Measurements from ENCODE around the gene SBK3. TPM values are rescaled to one million over a fixed set of nuclear protein-coding genes. Genes with fewer than 3 reads are reported as not detected.

The SBK3 gene
- total RNA-seq, 4 donors from 2014 or later = 0.22 to 1.0 TPM; not detected in 2

DNA sequence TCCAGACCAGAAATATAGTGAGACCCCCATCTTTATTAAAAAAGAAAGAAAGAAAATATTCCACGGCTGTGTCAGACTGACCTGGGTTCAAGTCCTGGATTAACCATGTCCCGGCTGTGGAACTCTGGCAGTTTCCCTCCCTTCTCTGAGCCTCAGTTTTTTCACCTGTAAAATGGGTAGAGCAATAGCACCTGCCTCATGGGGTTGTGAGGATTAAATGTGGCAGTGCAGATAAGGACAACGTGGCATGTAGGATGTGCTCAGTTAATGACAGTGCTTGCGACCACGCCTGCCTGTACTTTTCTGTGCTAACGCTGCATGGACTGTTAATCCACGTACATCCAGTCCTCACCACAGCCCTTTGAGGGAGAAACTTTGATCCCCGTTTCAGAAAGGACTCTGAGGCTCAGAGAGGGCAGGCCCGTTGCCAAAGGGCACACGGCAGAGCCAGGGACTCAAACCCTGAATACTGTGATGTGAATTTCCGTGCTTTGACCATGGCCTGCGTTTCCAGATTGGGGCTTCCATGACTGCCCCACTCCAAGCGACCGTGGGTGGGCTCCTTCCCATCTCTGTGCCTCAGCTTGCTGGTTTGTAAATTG, 24.6 kb downstream of the SBK3 start:
- WGBS, 2 donors = 63 to 70% methylated on average over 7 to 11 of the region's 14 CpGs
- no peak overlapping the region for H3K27ac ChIP-seq
- no peak for DNase-seq
- no peaks in the 10 kb centered on the region for H3K9me3 ChIP-seq
- H3K4me3 ChIP-seq = no peak overlapping the region
- H3K36me3 ChIP-seq = no peaks in the 10 kb centered on the region
- intact Hi-C loops (cut with DNase I) = no loop called here
- H3K4me1 ChIP-seq = peaks cover 0 to 26% (median 10%) of the 10 kb centered on the region in 3 donors
- no peak for TF ChIP-seq POLR2A (IDR thresholded peaks at IDR 0.05)
- TF ChIP-seq, protein P1, sequence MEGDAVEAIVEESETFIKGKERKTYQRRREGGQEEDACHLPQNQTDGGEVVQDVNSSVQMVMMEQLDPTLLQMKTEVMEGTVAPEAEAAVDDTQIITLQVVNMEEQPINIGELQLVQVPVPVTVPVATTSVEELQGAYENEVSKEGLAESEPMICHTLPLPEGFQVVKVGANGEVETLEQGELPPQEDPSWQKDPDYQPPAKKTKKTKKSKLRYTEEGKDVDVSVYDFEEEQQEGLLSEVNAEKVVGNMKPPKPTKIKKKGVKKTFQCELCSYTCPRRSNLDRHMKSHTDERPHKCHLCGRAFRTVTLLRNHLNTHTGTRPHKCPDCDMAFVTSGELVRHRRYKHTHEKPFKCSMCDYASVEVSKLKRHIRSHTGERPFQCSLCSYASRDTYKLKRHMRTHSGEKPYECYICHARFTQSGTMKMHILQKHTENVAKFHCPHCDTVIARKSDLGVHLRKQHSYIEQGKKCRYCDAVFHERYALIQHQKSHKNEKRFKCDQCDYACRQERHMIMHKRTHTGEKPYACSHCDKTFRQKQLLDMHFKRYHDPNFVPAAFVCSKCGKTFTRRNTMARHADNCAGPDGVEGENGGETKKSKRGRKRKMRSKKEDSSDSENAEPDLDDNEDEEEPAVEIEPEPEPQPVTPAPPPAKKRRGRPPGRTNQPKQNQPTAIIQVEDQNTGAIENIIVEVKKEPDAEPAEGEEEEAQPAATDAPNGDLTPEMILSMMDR (IDR thresholded peaks at IDR 0.05) = no peak
- peaks cover 0 to 26% (median 0%) of the 10 kb centered on the region in 4 donors for H3K27me3 ChIP-seq

DNA sequence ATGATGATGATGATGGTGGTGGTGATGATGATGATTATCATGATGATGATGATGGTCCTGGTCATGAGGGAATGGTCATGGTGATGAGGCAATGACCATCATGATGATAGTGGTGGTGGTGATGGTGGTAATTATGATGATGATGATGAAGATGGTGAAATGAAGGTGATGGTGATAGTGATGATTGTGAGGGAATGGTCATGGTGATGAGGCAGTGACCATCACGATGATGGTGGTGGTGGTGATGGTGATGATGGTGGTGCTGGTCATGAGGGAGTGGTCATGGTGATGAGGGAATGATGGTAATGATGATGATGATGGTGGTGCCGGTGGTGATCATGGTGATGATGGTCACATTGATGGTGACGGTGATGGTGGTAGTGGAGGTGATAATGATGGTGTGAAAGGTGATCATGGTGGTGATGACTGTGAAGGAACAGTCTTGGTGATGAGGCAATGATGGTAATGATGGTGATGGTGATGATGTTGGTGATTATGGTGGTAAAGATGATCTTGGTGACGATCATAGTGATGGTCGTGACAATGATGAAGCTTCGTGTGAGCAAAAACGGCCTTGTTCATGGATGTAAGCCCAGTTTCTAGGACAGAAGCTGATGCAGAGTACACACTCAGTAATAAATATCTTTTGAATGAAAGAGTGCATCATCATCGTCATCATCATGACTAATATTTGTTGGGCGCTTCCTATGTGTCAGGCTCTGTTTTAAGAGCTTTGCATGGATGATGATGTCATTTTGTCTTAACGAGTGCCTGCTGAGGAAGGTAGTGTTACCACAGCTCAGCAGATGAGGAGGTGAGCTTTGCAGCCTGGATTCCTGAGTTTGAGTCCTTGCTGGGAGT, 25.7 kb downstream of the SBK3 start:
- H3K4me1 ChIP-seq = peaks cover 0 to 23% (median 10%) of the 10 kb centered on the region in 3 donors
- peaks cover 0 to 15% (median 0%) of the 10 kb centered on the region in 4 donors for H3K27me3 ChIP-seq
- H3K27ac ChIP-seq = no peak overlapping the region
- TF ChIP-seq, protein P1 (IDR thresholded peaks at IDR 0.05) = no peak
- no peak for TF ChIP-seq POLR2A (IDR thresholded peaks at IDR 0.05)
- intact Hi-C loops (cut with DNase I) = loop anchor here (5.0 kb wide), 2 partner anchors 93 to 113 kb away; no protein-coding TSS in a partner anchor
- no peaks in the 10 kb centered on the region for H3K36me3 ChIP-seq
- WGBS, 2 donors = 62 to 75% methylated on average over 10 of the region's 10 CpGs
- H3K4me3 ChIP-seq = no peak overlapping the region
- no peak for DNase-seq
- H3K9me3 ChIP-seq = no peaks in the 10 kb centered on the region

DNA sequence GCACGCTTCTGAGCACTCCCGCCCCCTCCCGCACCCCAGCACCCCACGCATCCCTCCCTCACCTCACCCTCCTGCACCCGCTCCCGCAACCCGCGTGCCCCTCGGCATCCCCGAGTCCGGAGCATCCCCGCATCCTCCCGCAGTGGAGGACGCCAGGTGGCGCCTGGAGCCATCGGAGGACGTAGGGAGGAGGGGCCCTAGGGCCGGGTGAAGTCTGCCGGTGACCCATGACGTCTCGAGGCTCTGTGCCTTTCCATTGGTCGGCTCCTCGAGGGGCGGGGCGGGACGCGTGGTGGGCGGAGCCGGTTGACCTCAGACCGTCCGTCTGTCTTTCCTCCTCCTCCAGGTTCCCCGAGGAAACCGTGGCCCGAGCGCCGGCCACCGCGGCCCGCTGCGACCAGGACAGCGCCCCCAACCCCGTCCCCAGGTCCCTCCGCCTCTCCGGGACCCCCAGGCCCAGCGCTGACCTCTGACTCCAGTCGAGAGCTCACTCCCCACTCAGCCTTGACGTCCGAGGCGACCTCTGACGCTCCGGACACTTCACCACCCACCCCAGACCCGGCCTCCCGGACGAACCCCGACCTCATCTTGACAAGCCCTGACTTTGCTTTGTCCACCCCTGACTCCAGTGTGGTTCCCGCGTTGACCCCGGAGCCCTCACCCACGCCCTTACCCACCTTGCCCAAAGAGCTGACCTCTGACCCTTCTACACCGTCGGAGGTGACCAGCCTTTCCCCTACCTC, 28.3 kb downstream of the SBK3 start:
- Histone ChIP-seq H3K4me1 (peaks cover 0 to 23% (median 10%) of the 10 kb centered on the region in 3 donors), H3K36me3 (no peaks in the 10 kb centered on the region), H3K4me3 (peak overlapping the region; percentile 28 to 80 (median 52)), H3K9me3 (no peaks in the 10 kb centered on the region), H3K27me3 (no peaks in the 10 kb centered on the region), H3K27ac (peak overlapping the region; percentile 79 to 94 (median 88))
- intact Hi-C loops (cut with DNase I) = loop anchor here (5.0 kb wide), 2 partner anchors 95 to 115 kb away; no protein-coding TSS in a partner anchor
- 5 to 12% methylated on average over 12 to 37 of the region's 61 CpGs for WGBS, 2 donors
- TF ChIP-seq POLR2A (IDR thresholded peaks at IDR 0.05) = peak in 1 of 4 donors; percentile 12
- TF ChIP-seq, protein P1 (IDR thresholded peaks at IDR 0.05) = peak; percentile 77 to 94 (median 89)
- DNase-seq = peak; percentile 49

DNA sequence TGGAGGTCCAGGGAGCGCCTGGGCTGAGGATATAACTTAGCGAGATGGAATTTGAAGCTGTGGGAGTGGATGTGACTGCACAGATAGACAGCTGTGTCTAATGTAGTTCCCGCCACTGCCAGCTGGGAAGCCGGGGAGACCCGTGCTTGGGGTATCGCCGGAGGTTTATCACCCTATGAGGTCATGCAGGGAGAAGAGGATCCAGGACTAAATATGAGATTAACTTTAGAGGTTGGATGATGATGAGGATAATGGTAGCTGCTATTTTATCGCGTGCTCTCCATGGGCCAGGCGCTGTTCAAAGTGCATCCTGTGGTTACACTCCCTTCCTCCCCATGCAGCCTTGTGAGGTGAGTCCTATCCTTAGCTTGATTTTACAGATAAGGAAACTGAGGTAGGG, 37.2 kb downstream of the SBK3 start:
- Histone ChIP-seq H3K36me3 (no peaks in the 10 kb centered on the region), H3K4me3 (no peak overlapping the region), H3K9me3 (no peaks in the 10 kb centered on the region), H3K27me3 (no peaks in the 10 kb centered on the region), H3K27ac (no peak overlapping the region), H3K4me1 (peaks cover 4 to 13% (median 6%) of the 10 kb centered on the region in 3 donors)
- no peak for DNase-seq
- WGBS, 2 donors = 72 to 74% methylated on average over 10 of the region's 10 CpGs
- TF ChIP-seq, protein P1 (IDR thresholded peaks at IDR 0.05) = no peak
- intact Hi-C loops (cut with DNase I) = loop anchor here (5.0 kb wide), 1 partner anchor 371 kb away; no protein-coding TSS in a partner anchor

Measured in esophagus squamous epithelium (tissue), 5 donors.